HepG2 (cell line): ENCODE data around the gene EGFLAM. TPM values are rescaled to one million over a fixed set of nuclear protein-coding genes. Genes with fewer than 3 reads are reported as not detected.

Experiments
- ATAC-seq: fragments of 200-7000 bp; cut with Tn5 transposase; 3 replicates; pipeline ENCODE4 v1.9.1; 2020; ENCODE audit warnings: mild to moderate bottlenecking, moderate library complexity
- BruUV-seq: library from RNA; stranded (reverse); fragments of 400-500 nt; replicated peaks from 2 replicates; lab custom pipeline; 2021; lab: Mats Ljungman, UMichigan
- CTCF ChIA-PET: fragments of 300-600 bp; formaldehyde crosslinking; extraction: SDS; loops from one replicate; lab custom pipeline; 2021; ENCODE audit warnings: low total read pairs, inconsistent platforms, low intra/inter-chr PET ratio; lab: Yijun Ruan, JAX
- POLR2A ChIA-PET: fragments of 350-600 bp; sonication (Branson Sonifier 250); formaldehyde crosslinking; loops from one replicate; lab custom pipeline; 2020; ENCODE audit warnings: antibody characterized with exemption, inconsistent platforms; lab: Yijun Ruan, JAX
- DNase-seq: peaks from one replicate; pipeline ENCODE4 v3.0.0-alpha.2; 2015; ENCODE audit warnings: low spot score
- FAIRE-seq: peaks from 3 replicates; lab custom pipeline; 2011; peaks lifted over from hg19 to GRCh38; lab: Jason Lieb, UNC
- H2AFZ ChIP-seq: one replicate; pipeline ENCODE4 v1.6.1; 2011; ENCODE audit warnings: low read length, inconsistent platforms
- H3K27ac ChIP-seq: fragments of 300-600 bp; 3 replicates; pipeline ENCODE4 v1.8.0; 2011; ENCODE audit warnings: mixed run types, mild to moderate bottlenecking, mixed read lengths, low read length, inconsistent platforms; ENCODE audit not compliant: insufficient read depth; ENCODE audit errors: extremely low read length
- H3K27me3 ChIP-seq, 2 experiments: fragments of 200-600 bp in 1 of 2; 2 replicates in 1 of 2; 3 replicates in 1 of 2; pipeline versions ENCODE4 v1.6.0 to v1.8.0; 2011; ENCODE audit warnings: low read length in 2 of 2, mild to moderate bottlenecking in 2 of 2, moderate library complexity in 2 of 2, inconsistent platforms in 1 of 2; ENCODE audit not compliant: insufficient read depth in 2 of 2, control insufficient read depth in 1 of 2
- H3K36me3 ChIP-seq, 2 experiments: fragments of 200-600 bp in 1 of 2; replicated peaks in 1 of 2; 2 replicates in 1 of 2; 3 replicates in 1 of 2; pipeline versions ENCODE4 v1.5.1 to v1.8.0; 2011; ENCODE audit warnings: low read length in 2 of 2, inconsistent platforms in 1 of 2; ENCODE audit not compliant: insufficient read depth in 2 of 2, control insufficient read depth in 1 of 2
- H3K4me1 ChIP-seq: 2 replicates; pipeline ENCODE4 v1.5.1; 2012; ENCODE audit warnings: low read length, inconsistent platforms; ENCODE audit not compliant: insufficient read depth
- H3K4me2 ChIP-seq: 2 replicates; pipeline ENCODE4 v1.6.0; 2011; ENCODE audit warnings: low read depth, low read length, inconsistent platforms
- H3K4me3 ChIP-seq, 3 experiments: fragments of 200-600 bp in 1 of 3; sonication (generic), shearing (Covaris generic) in 1 of 3; replicated peaks in 1 of 3; 2 replicates each; pipeline ENCODE4 v1.5.1; 2011 to 2016; ENCODE audit warnings: low read length in 3 of 3, inconsistent platforms in 2 of 3, low read depth in 2 of 3, mild to moderate bottlenecking in 2 of 3, control low read depth in 1 of 3, mixed read lengths in 1 of 3; ENCODE audit not compliant: insufficient read depth in 1 of 3
- H3K79me2 ChIP-seq: one replicate; pipeline ENCODE4 v1.6.1; 2011; ENCODE audit warnings: low read length, inconsistent platforms; ENCODE audit not compliant: insufficient read depth
- H3K9ac ChIP-seq: 2 replicates; pipeline ENCODE4 v1.6.0; 2011; ENCODE audit warnings: mild to moderate bottlenecking, low read depth, low read length, inconsistent platforms; ENCODE audit not compliant: insufficient read depth
- H3K9me3 ChIP-seq: 2 replicates; pipeline ENCODE4 v1.5.1; 2012; ENCODE audit warnings: mild to moderate bottlenecking, low read length
- H4K20me1 ChIP-seq: 2 replicates; pipeline ENCODE4 v1.6.0; 2011; ENCODE audit warnings: inconsistent platforms, mild to moderate bottlenecking, low read length, moderate library complexity; ENCODE audit not compliant: insufficient read depth
- BCL6 ChIP-seq: IDR thresholded peaks from 2 replicates; pipeline ENCODE4 v1.6.1; 2016; ENCODE audit warnings: missing genetic modification reagents, missing compliant biosample characterization
- ZNF687 ChIP-seq: sonication (generic); formaldehyde crosslinking; IDR thresholded peaks from 2 replicates; pipeline ENCODE4 v1.5.1; 2020; ENCODE audit warnings: mild to moderate bottlenecking, missing genetic modification reagents, moderate library complexity
- WGBS: methylation state at CpG from one replicate; pipeline ENCODE4 v1.1.6; 2017; ENCODE audit warnings: low lambda C conversion rate; 5-methylcytosine and 5-hydroxymethylcytosine counted together
- in situ Hi-C: cut with HindIII; loops from 2 replicates; pipeline ENCODE4 v1.10.0; 2017; ENCODE audit warnings: low pct_unique_long_range_greater_than_20kb; ENCODE audit not compliant: extremely low pct_ligation_motif_present
- intact Hi-C: fragments of 100-400 bp; cut with micrococcal nuclease; formaldehyde crosslinking; loops from one replicate; pipeline ENCODE4 v1.10.0; 2022; ENCODE audit not compliant: unreplicated experiment
- polyA plus RNA-seq, 8 experiments: library from polyadenylated mRNA; depleted of rRNA in 3 of 8; stranded (reverse) in 7 of 8; unstranded in 1 of 8; fragments of >200 nt; fragmentation: Illumina TruSeq in 4 of 8; extraction: Trizol in 4 of 8; gene quantifications; 2 replicates each; pipeline versions ENCODE4 v1.2.1 to v1.2.3, GENCODE V29; 2011 to 2016; ENCODE audit warnings: low read depth in 4 of 8, missing spikeins in 1 of 8, mixed read lengths in 1 of 8; ENCODE audit not compliant: insufficient read depth in 1 of 8
- total RNA-seq, 5 experiments: library from RNA; depleted of rRNA; stranded (reverse); fragments of >200 nt; fragmentation: Illumina TruSeq; extraction: Trizol; gene quantifications; 2 replicates each; pipeline ENCODE4 v1.2.3, GENCODE V29; 2016; ENCODE audit warnings: low read depth in 1 of 5

EGFLAM gene
- total and polyA plus RNA-seq, 2 of the 13 experiments (the other 11 are each of a cell fraction or from before 2014, with no cell fraction given), result not detected

- no peak overlapping the region for H2AFZ ChIP-seq
- ChIA-PET CTCF (no interaction called here), POLR2A (interaction anchor here (1.1 kb wide), 1 partner anchor 64 kb away, joined by 3 read pairs; no protein-coding TSS in a partner anchor)
- intact Hi-C loops (no loop called here), in situ Hi-C loops (no loop called here)
- no peak overlapping the region for H3K9ac ChIP-seq
- no peak for FAIRE-seq
- H3K9me3 ChIP-seq, result no peaks in the 10 kb centered on the region
- TF ChIP-seq BCL6 (CRISPR knock-in tag), result peak; percentile 49; the same call in 1 of the 2 replicates
- no peak for TF ChIP-seq ZNF687 (CRISPR knock-in tag)
- TF ChIP-seq, all 625 proteins: peak for 1
- ATAC-seq (no peak), DNase-seq (no peak)
- BruUV-seq, result no TSS peak
- peak overlapping the region; percentile 33; the same call in 1 of the 2 replicates for H3K4me2 ChIP-seq
- no peaks in the 10 kb centered on the region for H3K36me3 ChIP-seq
- H3K27ac ChIP-seq, result no peak overlapping the region
- no peaks in the 10 kb centered on the region for H4K20me1 ChIP-seq
- H3K79me2 ChIP-seq, result no peaks in the 10 kb centered on the region
- peaks cover 54% of the 10 kb centered on the region for H3K4me1 ChIP-seq
- 55% methylated on average over 18 of the region's 18 CpGs for WGBS
- H3K27me3 ChIP-seq, result peaks cover 0 to 1% of the 10 kb centered on the region in 2 experiments; a peak in 1 of 5 replicates
- H3K4me3 ChIP-seq, result no peak overlapping the region; a peak in 1 of 6 replicates
Measured at GRCh38 chr5:38468978-38469706, 210.8 kb downstream of the EGFLAM start.
